HepG2 (cell line): ENCODE measurements around the gene PTAFR. TPM values are rescaled to one million over a fixed set of nuclear protein-coding genes. Genes with fewer than 3 reads are reported as not detected.

Experiments
- ATAC-seq: fragments of 200-7000 bp; cut with Tn5 transposase; 3 replicates; pipeline ENCODE4 v1.9.1; 2020; ENCODE audit warnings: mild to moderate bottlenecking, moderate library complexity
- BruUV-seq: library from RNA; stranded (reverse); fragments of 400-500 nt; replicated peaks from 2 replicates; lab custom pipeline; 2021; lab: Mats Ljungman, UMichigan
- CTCF ChIA-PET: fragments of 300-600 bp; formaldehyde crosslinking; extraction: SDS; loops from one replicate; lab custom pipeline; 2021; ENCODE audit warnings: low total read pairs, inconsistent platforms, low intra/inter-chr PET ratio; lab: Yijun Ruan, JAX
- POLR2A ChIA-PET: fragments of 350-600 bp; sonication (Branson Sonifier 250); formaldehyde crosslinking; loops from one replicate; lab custom pipeline; 2020; ENCODE audit warnings: antibody characterized with exemption, inconsistent platforms; lab: Yijun Ruan, JAX
- DNase-seq: peaks from one replicate; pipeline ENCODE4 v3.0.0-alpha.2; 2015; ENCODE audit warnings: low spot score
- FAIRE-seq: peaks from 3 replicates; lab custom pipeline; 2011; peaks lifted over from hg19 to GRCh38; lab: Jason Lieb, UNC
- H2AFZ ChIP-seq: one replicate; pipeline ENCODE4 v1.6.1; 2011; ENCODE audit warnings: low read length, inconsistent platforms
- H3K27ac ChIP-seq: fragments of 300-600 bp; 3 replicates; pipeline ENCODE4 v1.8.0; 2011; ENCODE audit warnings: mixed run types, mild to moderate bottlenecking, mixed read lengths, low read length, inconsistent platforms; ENCODE audit not compliant: insufficient read depth; ENCODE audit errors: extremely low read length
- H3K27me3 ChIP-seq, 2 experiments: fragments of 200-600 bp in 1 of 2; 2 replicates in 1 of 2; 3 replicates in 1 of 2; pipeline versions ENCODE4 v1.6.0 to v1.8.0; 2011; ENCODE audit warnings: low read length in 2 of 2, mild to moderate bottlenecking in 2 of 2, moderate library complexity in 2 of 2, inconsistent platforms in 1 of 2; ENCODE audit not compliant: insufficient read depth in 2 of 2, control insufficient read depth in 1 of 2
- H3K36me3 ChIP-seq, 2 experiments: fragments of 200-600 bp in 1 of 2; replicated peaks in 1 of 2; 2 replicates in 1 of 2; 3 replicates in 1 of 2; pipeline versions ENCODE4 v1.5.1 to v1.8.0; 2011; ENCODE audit warnings: low read length in 2 of 2, inconsistent platforms in 1 of 2; ENCODE audit not compliant: insufficient read depth in 2 of 2, control insufficient read depth in 1 of 2
- H3K4me1 ChIP-seq: 2 replicates; pipeline ENCODE4 v1.5.1; 2012; ENCODE audit warnings: low read length, inconsistent platforms; ENCODE audit not compliant: insufficient read depth
- H3K4me2 ChIP-seq: 2 replicates; pipeline ENCODE4 v1.6.0; 2011; ENCODE audit warnings: low read depth, low read length, inconsistent platforms
- H3K4me3 ChIP-seq, 3 experiments: fragments of 200-600 bp in 1 of 3; sonication (generic), shearing (Covaris generic) in 1 of 3; replicated peaks in 1 of 3; 2 replicates each; pipeline ENCODE4 v1.5.1; 2011 to 2016; ENCODE audit warnings: low read length in 3 of 3, inconsistent platforms in 2 of 3, low read depth in 2 of 3, mild to moderate bottlenecking in 2 of 3, control low read depth in 1 of 3, mixed read lengths in 1 of 3; ENCODE audit not compliant: insufficient read depth in 1 of 3
- H3K79me2 ChIP-seq: one replicate; pipeline ENCODE4 v1.6.1; 2011; ENCODE audit warnings: low read length, inconsistent platforms; ENCODE audit not compliant: insufficient read depth
- H3K9ac ChIP-seq: 2 replicates; pipeline ENCODE4 v1.6.0; 2011; ENCODE audit warnings: mild to moderate bottlenecking, low read depth, low read length, inconsistent platforms; ENCODE audit not compliant: insufficient read depth
- H3K9me3 ChIP-seq: 2 replicates; pipeline ENCODE4 v1.5.1; 2012; ENCODE audit warnings: mild to moderate bottlenecking, low read length
- H4K20me1 ChIP-seq: 2 replicates; pipeline ENCODE4 v1.6.0; 2011; ENCODE audit warnings: inconsistent platforms, mild to moderate bottlenecking, low read length, moderate library complexity; ENCODE audit not compliant: insufficient read depth
- MAFF ChIP-seq: IDR thresholded peaks from 2 replicates; pipeline ENCODE4 v1.6.1; 2011; ENCODE audit warnings: low read depth, low read length, improper control_type of control experiment
- MAFK ChIP-seq, 2 experiments: IDR thresholded peaks in 1 of 2; conservative IDR thresholded peaks in 1 of 2; 2 replicates each; pipeline ENCODE4 v1.6.1; 2011; ENCODE audit warnings: improper control_type of control experiment in 2 of 2, low read length in 2 of 2
- NFYB ChIP-seq: sonication (generic); formaldehyde crosslinking; IDR thresholded peaks from 2 replicates; pipeline ENCODE4 v1.4.0; 2020; ENCODE audit warnings: missing genetic modification reagents
- RCOR2 ChIP-seq: IDR thresholded peaks from 2 replicates; pipeline ENCODE4 v1.6.1; 2016; ENCODE audit warnings: missing biosample characterization, missing genetic modification reagents
- ZFP36 ChIP-seq: fragments of 150-350 bp; IDR thresholded peaks from 2 replicates; pipeline ENCODE4 v1.6.1; 2018; ENCODE audit warnings: borderline replicate concordance, low read length, low read depth; ENCODE audit not compliant: partially characterized antibody
- ZKSCAN8 ChIP-seq: IDR thresholded peaks from 2 replicates; pipeline ENCODE4 v1.6.1; 2016; ENCODE audit warnings: borderline replicate concordance, missing genetic modification reagents, missing compliant biosample characterization
- ZNF607 ChIP-seq: sonication (generic); formaldehyde crosslinking; IDR thresholded peaks from 2 replicates; pipeline ENCODE4 v1.5.1; 2020; ENCODE audit warnings: missing genetic modification reagents, mild to moderate bottlenecking, borderline replicate concordance
- WGBS: methylation state at CpG from one replicate; pipeline ENCODE4 v1.1.6; 2017; ENCODE audit warnings: low lambda C conversion rate; 5-methylcytosine and 5-hydroxymethylcytosine counted together
- in situ Hi-C: cut with HindIII; loops from 2 replicates; pipeline ENCODE4 v1.10.0; 2017; ENCODE audit warnings: low pct_unique_long_range_greater_than_20kb; ENCODE audit not compliant: extremely low pct_ligation_motif_present
- intact Hi-C: fragments of 100-400 bp; cut with micrococcal nuclease; formaldehyde crosslinking; loops from one replicate; pipeline ENCODE4 v1.10.0; 2022; ENCODE audit not compliant: unreplicated experiment
- polyA plus RNA-seq, 8 experiments: library from polyadenylated mRNA; depleted of rRNA in 3 of 8; stranded (reverse) in 7 of 8; unstranded in 1 of 8; fragments of >200 nt; fragmentation: Illumina TruSeq in 4 of 8; extraction: Trizol in 4 of 8; gene quantifications; 2 replicates each; pipeline versions ENCODE4 v1.2.1 to v1.2.3, GENCODE V29; 2011 to 2016; ENCODE audit warnings: low read depth in 4 of 8, missing spikeins in 1 of 8, mixed read lengths in 1 of 8; ENCODE audit not compliant: insufficient read depth in 1 of 8
- total RNA-seq, 5 experiments: library from RNA; depleted of rRNA; stranded (reverse); fragments of >200 nt; fragmentation: Illumina TruSeq; extraction: Trizol; gene quantifications; 2 replicates each; pipeline ENCODE4 v1.2.3, GENCODE V29; 2016; ENCODE audit warnings: low read depth in 1 of 5
- TF ChIP-seq, protein P1 (sequence below): IDR thresholded peaks from 2 replicates; pipeline ENCODE4 v1.6.1; 2012; ENCODE audit warnings: low read depth, low read length, improper control_type of control experiment

Gene PTAFR
- total and polyA plus RNA-seq, 2 of the 13 experiments (the other 11 are each of a cell fraction or from before 2014, with no cell fraction given), result 0.27 to 24.0 TPM

DNA sequence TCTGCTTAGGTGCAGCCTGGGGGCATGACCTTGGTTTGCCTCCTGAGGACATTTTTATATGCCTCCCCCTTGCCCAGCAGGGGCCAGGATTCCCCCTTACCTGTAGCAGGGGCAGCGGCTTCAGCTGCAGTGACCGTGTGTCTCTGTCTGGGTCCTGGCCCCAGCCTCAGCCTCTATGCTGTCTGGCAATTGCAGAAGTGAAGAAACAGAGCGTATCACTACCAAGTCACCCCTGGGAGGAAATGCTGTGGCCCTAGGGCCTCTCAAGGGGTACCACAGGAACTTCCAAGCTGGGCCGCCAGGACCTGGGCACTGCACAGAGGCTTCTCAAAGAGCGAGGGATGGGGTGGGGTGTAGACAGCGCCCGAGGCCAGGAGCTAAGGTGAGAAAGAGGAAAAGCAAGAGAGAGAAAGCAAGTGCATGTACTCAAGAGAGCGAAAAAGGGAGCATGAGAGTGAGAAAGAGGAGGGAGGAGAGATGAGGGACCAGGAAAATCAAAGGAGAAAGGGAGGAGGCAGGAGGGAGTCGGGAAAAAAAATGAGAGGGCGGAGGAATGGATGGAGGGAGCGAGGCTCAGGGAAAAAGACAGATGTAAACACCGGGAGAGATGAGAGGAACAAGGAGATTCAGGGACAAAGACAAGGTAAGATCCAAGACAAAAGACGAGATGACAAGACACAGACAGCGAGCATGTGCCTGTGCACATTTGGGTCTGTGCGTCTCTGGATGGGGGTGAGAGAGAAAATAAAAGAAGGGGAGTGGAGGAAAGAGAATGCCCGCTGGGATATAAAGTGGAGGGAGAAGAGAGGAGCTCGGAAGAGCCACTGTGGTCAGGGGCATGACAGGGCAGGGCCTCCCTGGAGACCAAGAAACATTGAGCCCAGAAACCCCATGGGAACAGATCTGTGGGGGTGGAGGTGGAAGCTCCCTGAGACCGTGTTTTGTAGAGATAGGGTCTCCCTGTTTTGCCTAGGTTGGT is at the start of gene PTAFR (continued):
- TF ChIP-seq, protein P1, sequence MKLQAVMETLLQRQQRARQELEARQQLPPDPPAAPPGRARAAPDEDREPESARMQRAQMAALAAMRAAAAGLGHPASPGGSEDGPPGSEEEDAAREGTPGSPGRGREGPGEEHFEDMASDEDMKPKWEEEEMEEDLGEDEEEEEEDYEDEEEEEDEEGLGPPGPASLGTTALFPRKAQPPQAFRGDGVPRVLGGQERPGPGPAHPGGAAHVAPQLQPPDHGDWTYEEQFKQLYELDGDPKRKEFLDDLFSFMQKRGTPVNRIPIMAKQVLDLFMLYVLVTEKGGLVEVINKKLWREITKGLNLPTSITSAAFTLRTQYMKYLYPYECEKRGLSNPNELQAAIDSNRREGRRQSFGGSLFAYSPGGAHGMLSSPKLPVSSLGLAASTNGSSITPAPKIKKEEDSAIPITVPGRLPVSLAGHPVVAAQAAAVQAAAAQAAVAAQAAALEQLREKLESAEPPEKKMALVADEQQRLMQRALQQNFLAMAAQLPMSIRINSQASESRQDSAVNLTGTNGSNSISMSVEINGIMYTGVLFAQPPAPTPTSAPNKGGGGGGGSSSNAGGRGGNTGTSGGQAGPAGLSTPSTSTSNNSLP, result no peak
- no peak for TF ChIP-seq NFYB (CRISPR knock-in tag)
- TF ChIP-seq RCOR2 (CRISPR knock-in tag), result no peak
- no peak for TF ChIP-seq ZKSCAN8 (CRISPR knock-in tag)
- TF ChIP-seq ZFP36, result no peak
- TF ChIP-seq, all 625 proteins: peak for 0

DNA sequence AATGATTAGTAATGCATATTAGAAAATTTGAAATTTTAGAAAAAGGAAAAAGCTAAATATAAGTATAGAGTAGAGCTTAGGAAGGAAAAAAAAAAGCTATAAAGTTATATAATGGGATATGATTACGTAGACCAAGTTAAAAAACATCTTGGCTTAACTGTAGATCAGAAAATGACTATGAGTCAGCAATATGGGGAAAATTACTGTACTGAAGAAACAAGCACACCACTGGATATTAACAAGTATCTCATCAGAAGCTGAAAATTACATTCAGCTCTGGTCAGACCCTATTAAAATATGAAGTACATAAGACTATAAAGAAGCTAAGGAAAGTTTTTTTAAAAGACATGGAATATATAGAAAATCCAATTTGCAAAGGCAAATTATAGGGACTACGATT is 36.8 kb upstream of the PTAFR start:
- Histone ChIP-seq H3K4me2 (no peak overlapping the region), H3K4me3 (no peak overlapping the region), H4K20me1 (no peaks in the 10 kb centered on the region), H3K79me2 (peaks cover 3% of the 10 kb centered on the region)
- intact Hi-C loops, result no loop called here
- TF ChIP-seq MAFF (peak; percentile 48), MAFK (conservative IDR thresholded peaks at IDR 0.05 in 1 of 2, IDR thresholded peaks at IDR 0.05 in 1 of 2; ENCODE audit: low read length in 2 of 2) (peak; percentile 58 to 63), ZNF607 (CRISPR knock-in tag) (no peak)
- TF ChIP-seq, all 625 proteins: peak for 2
- POLR2A ChIA-PET, result no interaction called here
- H3K36me3 ChIP-seq, result peaks cover 16 to 51% of the 10 kb centered on the region in 2 experiments
- no peak overlapping the region for H3K27ac ChIP-seq
- CTCF ChIA-PET, result no interaction called here
- no peaks in the 10 kb centered on the region for H3K9me3 ChIP-seq
- 100% methylated on average over 2 of the region's 2 CpGs for WGBS
- no peak overlapping the region for H2AFZ ChIP-seq
- no peaks in the 10 kb centered on the region for H3K27me3 ChIP-seq
- no TSS peak for BruUV-seq
- no peak overlapping the region for H3K9ac ChIP-seq
- in situ Hi-C loops, result no loop called here
- ATAC-seq (no peak), DNase-seq (no peak), FAIRE-seq (no peak)
- no peaks in the 10 kb centered on the region; the same call in 1 of the 2 replicates for H3K4me1 ChIP-seq
